Adipose tissue (tissue), 3 donors: ENCODE results near the gene PCNA. TPM values are rescaled to one million over a fixed set of nuclear protein-coding genes. Genes with fewer than 3 reads are reported as not detected.

Source experiments
- H3K27ac ChIP-seq: one replicate; pipeline ENCODE4 v1.5.1; 2013; ENCODE audit warnings: low read depth, low read length
- WGBS, 3 donors: extraction: QIAGEN DNeasy Blood & Tissue Kit; methylation state at CpG; one replicate each; pipeline ENCODE4 v1.1.7; 2013; 5-methylcytosine and 5-hydroxymethylcytosine counted together
- polyA plus RNA-seq, 3 donors: library from polyadenylated mRNA; stranded (reverse); fragments of 200-250 nt; gene quantifications; one replicate each; pipeline ENCODE4 v1.2.3, GENCODE V29; 2013
- donor health status: healthy with polysubstance abuse.
- donor health status: Bipolar disorder and iron deficiency.
- donor health status: healthy.

PCNA gene
- polyA plus RNA-seq, 3 donors: 23.9 to 42.5 (median 28.3) TPM

- 75 to 94% (median 79%) methylated on average over 6 of the region's 6 CpGs for WGBS, 3 donors
These were observed 26.4 kb upstream of the PCNA start for GRCh38 chr20:5146099-5146668.

GRCh38 chr20:5145365-5146098, 25.8 kb upstream of the PCNA start:
- 56 to 77% (median 61%) methylated on average over 5 of the region's 5 CpGs for WGBS, 3 donors
- H3K27ac ChIP-seq: no peak overlapping the region

More at GRCh38 chr20:5146099-5146668, 26.4 kb upstream of the PCNA start:
- H3K27ac ChIP-seq: no peak overlapping the region

- no peak overlapping the region for H3K27ac ChIP-seq
- 92 to 95% (median 93%) methylated on average over 5 of the region's 5 CpGs for whole genome bisulfite sequencing, 3 donors
These were observed 24.1 kb upstream of the PCNA start for GRCh38 chr20:5143851-5144250.

- no peak overlapping the region for H3K27ac ChIP-seq
These were observed 21.9 kb upstream of the PCNA start for GRCh38 chr20:5141615-5142014.

GRCh38 chr20:5140195-5140594, 20.4 kb upstream of the PCNA start:
- no peak overlapping the region for H3K27ac ChIP-seq

More at GRCh38 chr20:5141615-5142014, 21.9 kb upstream of the PCNA start:
- 60 to 82% (median 73%) methylated on average over 2 of the region's 2 CpGs for WGBS, 3 donors

GRCh38 chr20:5136096-5136495, 16.3 kb upstream of the PCNA start:
- 67 to 76% (median 71%) methylated on average over 4 of the region's 4 CpGs for WGBS, 3 donors
- no peak overlapping the region for H3K27ac ChIP-seq

- H3K27ac ChIP-seq: no peak overlapping the region
- WGBS, 3 donors: 44 to 67% (median 52%) methylated on average over 4 of the region's 4 CpGs
These were observed 15.7 kb upstream of the PCNA start for GRCh38 chr20:5135363-5136012.

GRCh38 chr20:5133998-5134397, 14.2 kb upstream of the PCNA start:
- H3K27ac ChIP-seq: no peak overlapping the region
- 89 to 95% (median 91%) methylated on average over 6 of the region's 6 CpGs for WGBS, 3 donors

GRCh38 chr20:5131502-5131901, 11.7 kb upstream of the PCNA start:
- no peak overlapping the region for H3K27ac ChIP-seq
- 74 to 84% (median 79%) methylated on average over 5 of the region's 5 CpGs for WGBS, 3 donors

- 63 to 69% (median 64%) methylated on average over 6 of the region's 6 CpGs for WGBS, 3 donors
These were observed 9.1 kb upstream of the PCNA start for GRCh38 chr20:5128886-5129285.

GRCh38 chr20:5127859-5128424, 8.2 kb upstream of the PCNA start:
- WGBS, 3 donors: 20 to 45% (median 26%) methylated on average over 6 of the region's 6 CpGs
- H3K27ac ChIP-seq: no peak overlapping the region

More at GRCh38 chr20:5128886-5129285, 9.1 kb upstream of the PCNA start:
- H3K27ac ChIP-seq: no peak overlapping the region

GRCh38 chr20:5127204-5127858, 7.6 kb upstream of the PCNA start:
- WGBS, 3 donors: 0 to 1% (median 0%) methylated on average over 44 of the region's 44 CpGs
- no peak overlapping the region for H3K27ac ChIP-seq

- WGBS, 3 donors: 0 to 1% (median 0%) methylated on average over 70 to 78 of the region's 78 CpGs
- peak within 1 kb of the TSS; percentile 60 for H3K27ac ChIP-seq
These were observed 6.9 kb upstream of the PCNA start, which contains the start of gene CDS2 for GRCh38 chr20:5126512-5127203. TSS of gene CDS2 (plus strand) at chr20:5127008. CDS start at chr20:5127093, 85 bp downstream.

GRCh38 chr20:5122873-5123260, 3.1 kb upstream of the PCNA start:
- 86 to 93% (median 88%) methylated on average over 1 of the region's 1 CpG for WGBS, 3 donors
- H3K27ac ChIP-seq: no peak overlapping the region

GRCh38 chr20:5120185-5120476, 373 bp upstream of the PCNA start:
- 0% methylated on average over 9 of the region's 9 CpGs for WGBS, 3 donors
- H3K27ac ChIP-seq: no peak overlapping the region

GRCh38 chr20:5119143-5119434, 669 bp downstream of the PCNA start:
- 0 to 1% (median 0%) methylated on average over 21 of the region's 21 CpGs for WGBS, 3 donors

GRCh38 chr20:5118220-5119142, 1.3 kb downstream of the PCNA start:
- no peak overlapping the region for H3K27ac ChIP-seq
- 6 to 13% (median 12%) methylated on average over 23 of the region's 23 CpGs for WGBS, 3 donors

More at GRCh38 chr20:5119143-5119434, 669 bp downstream of the PCNA start:
- no peak overlapping the region for H3K27ac ChIP-seq
